Activated naive CD4-positive, alpha-beta T cell treated with anti-CD3 and anti-CD28 coated beads for 36 hours (primary cell): ENCODE measurements around the gene GSTT2. TPM values are rescaled to one million over a fixed set of nuclear protein-coding genes. Genes with fewer than 3 reads are reported as not detected.
"Not testable (repeated sequence)": the region's sequence is repeated elsewhere in the genome, so short reads cannot be mapped to it uniquely, and the experiment has no call there.

Source experiments
- CTCF ChIA-PET: fragments of 350-600 bp; sonication (Branson Sonifier 250); formaldehyde crosslinking; loops from one replicate; lab custom pipeline; 2021; ENCODE audit warnings: antibody characterized with exemption; lab: Charles Lee
- DNase-seq: peaks from one replicate; pipeline ENCODE4 v3.0.0-alpha.2; 2020
- H3K27ac Mint-ChIP-seq: one replicate; pipeline ENCODE4 v1.8.0; 2021; ENCODE audit warnings: mild to moderate bottlenecking, mixed read lengths
- H3K27me3 Mint-ChIP-seq: one replicate; pipeline ENCODE4 v1.8.0; 2021; ENCODE audit warnings: low read depth, mixed read lengths
- H3K36me3 Mint-ChIP-seq: one replicate; pipeline ENCODE4 v1.8.0; 2021; ENCODE audit warnings: low read depth, mixed read lengths
- H3K4me1 Mint-ChIP-seq: one replicate; pipeline ENCODE4 v1.8.0; 2021; ENCODE audit warnings: low read depth, mixed read lengths
- H3K4me3 Mint-ChIP-seq: one replicate; pipeline ENCODE4 v1.8.0; 2021; ENCODE audit warnings: mild to moderate bottlenecking, moderate library complexity, mixed read lengths
- H3K9me3 Mint-ChIP-seq: one replicate; pipeline ENCODE4 v1.8.0; 2021; ENCODE audit warnings: mixed read lengths
- intact Hi-C: fragments of 100-400 bp; cut with micrococcal nuclease; formaldehyde crosslinking; loops from one replicate; pipeline ENCODE4 v1.15.1; 2023
- total RNA-seq, 2 experiments: library from RNA; stranded (reverse); gene quantifications; one replicate each; pipeline ENCODE4 v1.2.3, GENCODE V29; 2021

The GSTT2 gene
- not detected for total RNA-seq

DNA sequence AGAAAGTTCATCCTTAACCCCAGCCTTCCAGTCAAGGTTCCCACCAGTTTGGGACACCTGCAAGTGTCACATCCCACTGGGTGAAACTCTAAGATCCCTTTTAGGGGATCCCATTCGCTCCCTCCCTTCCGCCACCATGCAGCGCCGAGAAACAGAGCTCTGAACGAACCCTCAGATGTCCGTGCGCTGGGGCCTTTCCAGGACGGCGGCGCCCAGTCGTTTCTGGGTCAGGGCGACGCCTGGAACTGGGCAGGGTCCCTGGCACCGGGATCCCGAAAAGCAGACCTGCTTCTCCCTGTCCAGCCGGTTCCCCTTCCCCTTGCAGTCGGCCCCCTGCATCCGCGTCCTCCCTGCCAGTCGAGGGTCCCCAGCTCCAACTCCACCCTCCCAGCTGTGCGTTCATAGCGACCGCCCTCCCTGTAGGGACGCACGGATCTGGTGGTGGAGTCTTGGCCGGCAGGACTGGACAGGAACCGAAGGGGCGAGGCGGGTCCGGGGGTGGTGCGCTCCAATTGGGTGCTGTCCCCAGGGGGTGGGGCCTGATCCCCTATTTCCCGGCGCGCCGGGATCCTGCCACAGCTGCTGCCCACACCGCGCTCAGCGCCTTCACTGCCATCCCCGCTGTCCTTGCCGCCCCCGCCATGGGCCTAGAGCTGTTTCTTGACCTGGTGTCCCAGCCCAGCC, at the start of gene GSTT2:
TSS of gene GSTT2 (plus strand) at position 578 of the 684 bp plus-strand sequence.
- H3K4me1 Mint-ChIP-seq, H3K4me3 Mint-ChIP-seq, CTCF ChIA-PET, H3K27me3 Mint-ChIP-seq, H3K9me3 Mint-ChIP-seq, DNase-seq, H3K36me3 Mint-ChIP-seq, H3K27ac Mint-ChIP-seq: not testable (repeated sequence)
- intact Hi-C loops, result loop anchor here (5.0 kb wide), 1 partner anchor 198 kb away; no protein-coding TSS in a partner anchor

DNA sequence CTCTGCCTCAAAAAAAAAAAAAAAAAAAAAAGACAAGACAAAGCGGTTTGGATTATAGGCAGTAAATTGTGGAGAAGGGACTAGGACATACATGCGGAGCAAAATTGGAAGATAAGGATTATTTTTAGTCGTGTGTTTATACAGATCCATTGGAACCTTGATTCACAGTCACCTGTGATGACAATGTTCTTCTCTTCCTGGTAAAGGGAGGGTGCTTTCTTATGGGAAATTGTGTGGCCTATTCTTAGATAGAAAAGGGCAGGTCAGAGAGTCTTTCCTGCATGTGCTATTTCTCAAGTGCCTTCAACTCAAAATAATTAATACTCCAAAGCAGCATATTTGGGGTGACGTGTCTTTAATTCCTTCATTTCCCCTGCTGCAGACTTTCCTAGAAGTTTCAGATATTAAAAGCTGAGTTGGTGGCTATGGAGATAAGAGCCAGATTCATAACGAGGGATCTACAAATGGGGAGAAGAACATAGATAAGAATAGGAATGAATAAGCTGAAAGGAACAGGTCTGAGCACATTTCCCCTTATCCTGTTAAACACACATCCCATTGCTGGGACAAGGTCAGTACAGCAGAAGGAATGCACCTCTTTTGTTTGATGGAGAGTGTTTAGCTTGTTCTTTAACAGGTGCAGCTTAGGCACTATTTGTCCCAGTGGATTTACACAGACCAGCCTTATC, 41.5 kb upstream of the GSTT2 start:
- CTCF ChIA-PET, result no interaction called here
- Mint-ChIP-seq H3K9me3 (no peaks in the 10 kb centered on the region), H3K4me3 (no peak overlapping the region), H3K27me3 (no peaks in the 10 kb centered on the region), H3K4me1 (no peaks in the 10 kb centered on the region), H3K27ac (no peak overlapping the region), H3K36me3 (no peaks in the 10 kb centered on the region)
- intact Hi-C loops, result no loop called here
- DNase-seq, result no peak

DNA sequence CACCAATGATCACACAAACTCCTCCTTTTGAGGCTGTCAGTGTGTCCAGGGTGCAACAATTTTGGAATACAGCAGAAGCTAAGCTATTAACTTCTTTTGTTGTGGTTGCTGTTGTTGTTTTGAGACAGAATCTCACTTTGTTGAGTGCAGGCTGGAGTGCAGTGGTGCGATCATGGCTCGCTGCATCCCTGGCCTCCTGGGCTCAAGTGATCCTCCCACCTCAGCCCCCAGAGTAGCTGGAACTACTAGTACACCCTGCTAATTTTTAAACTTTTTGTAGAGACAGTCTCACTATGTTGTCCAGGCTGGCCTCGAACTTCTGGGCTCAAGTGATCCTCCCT, 40.9 kb upstream of the GSTT2 start:
- DNase-seq, result no peak
- CTCF ChIA-PET, result no interaction called here
- intact Hi-C loops, result no loop called here
- no peaks in the 10 kb centered on the region for H3K27me3 Mint-ChIP-seq
- no peaks in the 10 kb centered on the region for H3K36me3 Mint-ChIP-seq
- no peak overlapping the region for H3K4me3 Mint-ChIP-seq
- no peaks in the 10 kb centered on the region for H3K4me1 Mint-ChIP-seq
- no peaks in the 10 kb centered on the region for H3K9me3 Mint-ChIP-seq
- no peak overlapping the region for H3K27ac Mint-ChIP-seq

DNA sequence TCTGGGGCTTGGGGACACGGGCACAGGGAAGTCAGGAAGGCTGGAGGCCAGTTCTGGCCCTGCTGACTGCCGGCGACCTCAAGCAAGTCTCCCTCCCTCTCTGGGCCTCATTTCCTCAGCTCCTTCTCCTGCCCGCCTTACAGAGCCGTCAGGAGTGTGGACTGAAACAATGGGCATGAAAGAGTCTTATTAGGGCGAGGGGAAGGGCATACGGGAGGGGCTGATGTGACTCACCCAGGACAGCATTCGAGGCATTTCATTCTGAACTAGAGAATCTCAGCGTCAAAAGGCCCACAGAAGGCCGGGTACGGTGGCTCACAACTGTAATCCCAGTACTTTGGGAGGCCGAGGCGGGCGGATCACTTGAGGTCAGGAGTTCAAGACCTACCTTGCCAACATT, 39.8 kb upstream of the GSTT2 start:
- CTCF ChIA-PET, H3K4me3 Mint-ChIP-seq, intact Hi-C loops: not testable (repeated sequence)

DNA sequence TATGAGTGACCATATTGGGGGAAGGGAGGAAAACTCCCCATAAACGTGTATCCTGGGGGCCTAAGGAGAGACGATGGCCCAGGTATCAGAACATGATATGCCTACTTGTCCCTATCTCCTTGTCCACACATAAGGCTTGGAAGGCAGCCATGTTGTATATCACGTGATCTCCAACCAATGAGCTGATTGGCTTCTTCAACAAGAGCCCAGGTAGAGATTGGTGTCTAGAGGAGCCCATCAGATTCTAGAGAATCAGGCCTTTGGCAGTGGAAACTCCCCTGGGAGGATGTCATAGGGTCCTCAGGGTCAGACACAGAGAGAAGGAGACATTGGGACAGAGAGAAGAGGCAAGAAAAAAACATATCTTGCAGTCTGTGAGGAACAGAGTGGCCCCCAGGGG, 32.5 kb upstream of the GSTT2 start:
- DNase-seq, H3K4me3 Mint-ChIP-seq, H3K36me3 Mint-ChIP-seq, H3K27me3 Mint-ChIP-seq, intact Hi-C loops, CTCF ChIA-PET, H3K9me3 Mint-ChIP-seq, H3K27ac Mint-ChIP-seq, H3K4me1 Mint-ChIP-seq: not testable (repeated sequence)

More for the DNA sequence above, 39.8 kb upstream of the GSTT2 start:
- not testable (repeated sequence) for DNase-seq, H3K27ac Mint-ChIP-seq, H3K27me3 Mint-ChIP-seq, H3K4me1 Mint-ChIP-seq, H3K9me3 Mint-ChIP-seq, H3K36me3 Mint-ChIP-seq

DNA sequence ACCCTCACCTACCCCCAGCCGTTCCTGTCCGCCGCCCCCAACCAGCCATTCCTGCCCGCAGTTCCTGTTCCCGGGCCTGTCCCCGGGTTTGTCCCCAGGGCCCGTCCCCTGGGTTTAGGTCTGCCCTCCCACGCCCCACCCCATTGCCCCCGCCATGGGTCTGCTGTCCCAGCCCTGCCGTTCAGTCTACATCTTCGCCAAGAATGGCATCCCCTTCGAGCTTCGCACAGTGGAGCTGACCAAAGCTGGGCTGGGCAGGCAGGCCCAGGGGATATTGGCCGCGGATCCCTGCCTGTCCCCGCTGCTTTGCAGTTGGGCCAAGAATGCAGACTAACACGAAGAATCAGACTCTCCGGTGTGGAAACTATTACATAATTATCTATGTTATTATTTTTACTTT, 30.2 kb upstream of the GSTT2 start:
- H3K36me3 Mint-ChIP-seq, CTCF ChIA-PET, H3K27ac Mint-ChIP-seq, DNase-seq, H3K4me1 Mint-ChIP-seq, intact Hi-C loops, H3K9me3 Mint-ChIP-seq, H3K4me3 Mint-ChIP-seq, H3K27me3 Mint-ChIP-seq: not testable (repeated sequence)

DNA sequence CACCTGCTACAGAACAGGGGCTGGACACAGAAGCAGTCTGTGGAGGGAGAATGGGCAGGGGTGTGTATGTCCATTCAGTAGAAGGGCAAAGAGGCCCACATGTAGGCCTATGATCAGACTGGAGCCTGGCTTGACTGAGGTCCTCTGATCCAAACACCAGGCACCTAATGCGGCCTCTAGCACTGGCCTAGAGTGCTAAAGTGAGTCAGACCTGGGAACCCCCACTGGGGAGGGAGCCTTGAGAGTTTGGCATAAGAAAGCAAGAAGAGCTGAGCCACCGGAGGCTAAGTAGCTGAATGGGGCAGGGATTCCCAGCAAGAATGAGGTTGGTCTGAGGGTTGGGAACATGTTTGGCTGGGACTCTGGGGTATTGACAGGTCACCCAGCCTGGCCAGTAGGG, 28.6 kb upstream of the GSTT2 start:
- DNase-seq, H3K4me1 Mint-ChIP-seq, H3K9me3 Mint-ChIP-seq, intact Hi-C loops, H3K27ac Mint-ChIP-seq, H3K27me3 Mint-ChIP-seq, H3K36me3 Mint-ChIP-seq, H3K4me3 Mint-ChIP-seq: not testable (repeated sequence)
- CTCF ChIA-PET, result interaction anchor here (0.6 kb wide), 1 partner anchor 64 kb away, joined by 4 read pairs; no protein-coding TSS in a partner anchor

DNA sequence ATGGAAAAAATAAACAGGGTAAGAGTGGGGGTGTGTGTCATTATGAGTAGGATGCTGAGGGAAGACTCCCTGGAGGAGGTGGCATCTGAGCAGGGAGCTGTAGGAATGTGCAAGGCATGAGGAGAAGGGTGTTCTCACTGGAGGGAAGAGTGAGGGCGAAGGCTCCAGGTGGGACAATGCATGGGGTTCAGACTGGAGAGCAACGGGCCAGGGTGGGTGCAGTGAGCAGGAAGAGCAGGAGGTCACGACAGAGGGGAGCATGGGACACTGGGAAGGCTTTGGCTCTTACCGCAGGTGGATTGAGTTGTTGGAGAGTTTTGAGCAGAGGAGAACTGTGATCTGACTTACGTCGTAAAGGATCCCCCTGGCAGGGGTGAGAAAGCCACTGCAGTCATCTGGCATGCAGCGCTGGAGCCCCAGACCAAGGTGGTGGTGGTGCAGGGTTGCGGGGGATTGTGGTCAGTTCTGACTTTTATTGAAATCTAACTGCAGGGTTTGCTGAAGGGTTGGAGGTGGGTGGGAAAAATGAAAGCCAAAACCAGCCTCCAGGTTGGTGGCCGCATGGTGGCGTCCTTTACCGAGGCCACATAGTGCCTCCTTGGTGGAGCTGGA, 27.0 kb upstream of the GSTT2 start:
- H3K9me3 Mint-ChIP-seq, intact Hi-C loops, H3K27ac Mint-ChIP-seq, CTCF ChIA-PET, H3K36me3 Mint-ChIP-seq, DNase-seq, H3K4me1 Mint-ChIP-seq, H3K27me3 Mint-ChIP-seq, H3K4me3 Mint-ChIP-seq: not testable (repeated sequence)

DNA sequence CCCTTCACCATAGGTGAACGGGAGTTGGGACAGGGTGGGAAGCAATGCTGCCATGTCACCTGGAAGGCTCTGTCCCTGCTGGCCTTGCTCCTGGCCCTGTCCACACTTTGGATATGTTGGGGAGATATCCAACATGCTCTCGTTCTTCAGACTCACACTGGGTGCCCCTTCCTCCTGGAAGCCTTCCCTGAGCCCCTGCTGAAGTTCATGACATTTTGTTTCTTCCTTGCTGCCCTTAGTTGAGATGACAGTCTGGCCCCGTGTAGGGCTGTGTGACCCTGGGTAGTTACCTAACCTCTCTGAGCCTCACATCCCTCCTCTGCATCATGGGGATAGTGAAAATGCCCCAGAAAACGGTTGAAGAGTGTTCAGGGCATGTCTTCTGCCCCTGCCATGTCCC, 26.4 kb upstream of the GSTT2 start:
- intact Hi-C loops, H3K27ac Mint-ChIP-seq, H3K27me3 Mint-ChIP-seq, H3K4me1 Mint-ChIP-seq, CTCF ChIA-PET, DNase-seq, H3K4me3 Mint-ChIP-seq, H3K36me3 Mint-ChIP-seq, H3K9me3 Mint-ChIP-seq: not testable (repeated sequence)

DNA sequence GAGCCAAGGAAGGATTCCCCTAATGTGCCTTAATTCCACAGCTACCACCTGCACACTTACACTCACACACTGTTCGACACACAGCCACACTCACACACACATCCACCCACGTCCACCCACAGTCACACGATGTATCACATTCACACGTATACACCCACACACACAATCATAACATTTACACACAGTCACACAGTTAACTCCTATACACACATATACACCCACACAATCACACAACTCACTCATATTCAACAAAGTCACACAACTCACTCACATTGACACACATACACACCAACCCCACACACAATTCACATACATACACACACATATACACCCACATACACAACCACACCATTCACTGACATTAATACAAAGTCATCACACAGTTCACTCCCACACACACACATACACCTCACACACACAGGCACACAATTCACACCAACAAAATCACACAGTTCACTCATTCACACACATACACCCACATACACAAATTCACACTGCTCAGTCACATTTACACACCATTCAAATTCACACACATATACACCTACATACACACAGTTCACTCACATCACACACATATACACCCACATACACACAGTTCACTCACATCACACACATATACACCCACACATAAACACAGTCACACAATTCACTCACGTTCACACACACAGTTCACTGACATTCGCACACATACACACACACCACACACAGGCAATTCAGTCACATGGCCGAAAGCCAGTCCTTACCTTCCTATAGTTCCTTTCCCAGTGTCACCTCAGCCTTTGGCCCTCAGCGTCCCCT, 25.5 kb upstream of the GSTT2 start:
- H3K36me3 Mint-ChIP-seq, H3K4me3 Mint-ChIP-seq, intact Hi-C loops, H3K9me3 Mint-ChIP-seq, H3K4me1 Mint-ChIP-seq, CTCF ChIA-PET, H3K27ac Mint-ChIP-seq, DNase-seq, H3K27me3 Mint-ChIP-seq: not testable (repeated sequence)

DNA sequence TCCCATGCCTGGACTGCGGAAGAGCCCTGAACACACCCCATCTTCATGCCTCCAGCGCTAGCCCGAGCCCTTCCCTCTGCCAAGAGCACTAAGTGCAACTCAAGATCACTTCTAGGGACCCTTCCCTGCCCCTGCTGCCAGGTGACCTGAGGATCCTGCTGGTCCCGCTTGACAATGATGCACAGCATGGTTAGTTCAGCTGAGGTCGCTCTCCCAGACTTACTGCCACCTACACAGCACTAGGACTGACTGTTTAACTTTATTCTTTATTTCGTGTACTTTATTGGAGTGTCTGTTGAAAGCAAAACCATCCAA, 25.0 kb upstream of the GSTT2 start:
- H3K27ac Mint-ChIP-seq, H3K36me3 Mint-ChIP-seq, H3K27me3 Mint-ChIP-seq, H3K4me3 Mint-ChIP-seq, DNase-seq, H3K4me1 Mint-ChIP-seq, CTCF ChIA-PET, H3K9me3 Mint-ChIP-seq: not testable (repeated sequence)
- intact Hi-C loops, result loop anchor here (5.0 kb wide), 1 partner anchor 93 kb away; no protein-coding TSS in a partner anchor

DNA sequence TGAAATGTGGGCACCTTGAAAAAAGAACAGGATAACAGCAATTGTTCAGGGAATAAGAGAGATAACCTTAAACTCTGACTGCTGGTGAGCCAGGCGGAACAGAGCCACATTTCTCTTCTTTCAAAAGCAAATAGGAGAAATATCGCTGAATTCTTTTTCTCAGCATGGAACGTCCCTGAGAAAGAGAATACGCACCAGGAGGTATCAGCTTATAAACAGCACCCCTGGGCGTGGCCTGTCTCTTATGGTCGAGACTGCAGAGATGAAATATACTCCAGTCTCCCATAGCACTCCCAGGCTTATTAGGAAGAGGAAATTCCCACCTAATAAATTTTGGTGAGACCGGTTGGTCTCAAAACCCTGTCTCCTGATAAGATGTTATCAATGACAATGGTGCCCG, 24.0 kb upstream of the GSTT2 start:
- intact Hi-C loops, result loop anchor here (5.0 kb wide), 1 partner anchor 94 kb away; no protein-coding TSS in a partner anchor
- DNase-seq, H3K36me3 Mint-ChIP-seq, H3K4me1 Mint-ChIP-seq, H3K9me3 Mint-ChIP-seq, H3K4me3 Mint-ChIP-seq, H3K27ac Mint-ChIP-seq, H3K27me3 Mint-ChIP-seq: not testable (repeated sequence)
- CTCF ChIA-PET, result interaction anchor here (0.6 to 0.7 kb wide), 2 partner anchors 93 to 278 kb away, joined by 3 to 4 read pairs; no protein-coding TSS in a partner anchor
